IPS-18c (cell line): Measurements from ENCODE around the gene RPRD1B.

Source experiments
- H3K4me3 ChIP-seq: 2 replicates; pipeline ENCODE4 v1.7.0; 2013; ENCODE audit warnings: low read depth, mild to moderate bottlenecking, low read length, moderate library complexity; ENCODE audit not compliant: insufficient read depth
- H3K9me3 ChIP-seq: one replicate; pipeline ENCODE4 v1.6.1; 2013; ENCODE audit warnings: mild to moderate bottlenecking, low read length, moderate library complexity; ENCODE audit not compliant: control insufficient read depth, insufficient read depth

The RPRD1B gene

DNA sequence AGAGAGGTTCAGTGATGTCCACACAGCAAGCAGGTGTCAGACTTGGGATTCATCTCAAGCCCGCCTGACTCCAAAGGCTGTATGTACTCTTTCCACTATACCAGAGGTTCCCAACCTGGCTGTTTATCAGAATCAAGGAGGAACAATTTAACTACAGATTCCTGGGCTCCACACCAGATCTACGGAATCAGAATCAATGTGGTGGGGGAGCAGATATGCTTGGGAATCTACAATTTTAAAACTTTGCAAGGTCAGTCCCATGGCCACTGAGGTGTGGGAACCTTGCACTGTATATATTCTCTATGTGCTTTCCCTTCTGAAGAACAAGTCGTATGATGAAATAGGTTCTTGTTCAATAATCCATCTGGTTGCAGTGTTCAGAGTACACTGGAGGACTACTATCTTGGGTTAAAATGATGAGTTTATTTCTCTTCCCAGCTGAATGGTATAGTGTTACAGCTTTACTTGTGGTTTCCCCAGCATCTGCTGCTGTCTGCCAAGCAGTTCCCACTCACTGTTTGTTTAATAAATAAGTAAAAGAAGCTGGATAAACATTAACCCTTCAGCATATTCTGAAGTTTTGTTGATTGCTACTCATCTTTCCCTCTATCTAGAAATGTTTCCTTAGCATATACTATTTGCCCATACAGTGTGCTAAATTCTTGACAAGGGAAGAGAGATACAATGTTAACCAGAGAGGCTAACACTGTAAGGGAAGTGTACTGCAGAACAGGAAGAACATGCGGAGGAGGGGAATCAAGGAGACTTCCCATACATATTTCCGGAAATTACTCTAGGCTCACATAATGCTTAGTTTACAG lies 10.2 kb upstream of the RPRD1B start:
- H3K4me3 ChIP-seq, result no peak overlapping the region
- H3K9me3 ChIP-seq, result no peaks in the 10 kb centered on the region

DNA sequence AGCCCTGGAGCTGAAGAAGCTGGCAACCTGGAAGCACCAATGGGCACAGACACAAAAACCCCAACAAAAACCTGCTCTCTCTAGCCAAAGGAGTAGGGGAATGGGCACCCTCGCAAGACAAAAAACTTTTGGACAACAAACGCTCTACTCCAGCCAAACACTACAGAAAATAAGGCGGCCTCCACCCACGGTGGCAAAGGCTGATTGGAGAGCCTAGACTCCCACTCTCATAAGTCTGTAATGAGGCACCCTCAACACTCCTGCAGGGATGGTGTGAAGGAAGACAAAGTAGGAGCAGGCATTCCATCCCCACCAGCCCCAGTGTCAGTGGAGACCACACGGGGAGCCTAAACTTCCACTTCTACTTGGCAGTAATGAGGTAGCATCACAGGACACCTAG lies 9.1 kb upstream of the RPRD1B start:
- H3K9me3 ChIP-seq, result no peaks in the 10 kb centered on the region
- H3K4me3 ChIP-seq, result no peak overlapping the region

DNA sequence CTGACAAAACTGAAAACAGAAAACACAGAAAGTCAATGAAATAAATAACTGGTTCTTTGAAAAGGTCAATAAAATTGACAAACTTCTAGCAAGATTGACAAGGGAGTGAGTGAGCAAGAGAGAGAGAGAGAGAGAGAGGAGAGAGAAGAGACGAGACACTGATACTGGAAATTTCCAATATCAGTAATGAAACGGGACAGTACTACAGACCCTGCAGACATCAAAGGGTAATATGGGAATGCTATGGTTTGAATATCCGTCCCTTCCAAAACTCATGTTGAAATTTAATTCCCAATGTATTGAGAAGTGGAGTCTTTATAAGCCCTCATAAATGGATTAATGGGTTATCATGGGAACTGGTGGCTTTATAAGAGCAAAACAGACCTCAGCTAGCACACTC lies 4.1 kb upstream of the RPRD1B start:
- Histone ChIP-seq H3K4me3 (no peak overlapping the region), H3K9me3 (no peaks in the 10 kb centered on the region)

- H3K4me3 ChIP-seq, result 0 out of 2 replicates have a peak overlapping the region, but pooled peaks have one; percentile 98
These were observed 1.6 kb upstream of the RPRD1B start for GRCh38 chr20:38031957-38032356.

GRCh38 chr20:38032585-38033329 lies 789 bp upstream of the RPRD1B start:
- peak overlapping the region; percentile 98 for H3K4me3 ChIP-seq
- no peaks in the 10 kb centered on the region for H3K9me3 ChIP-seq

More at GRCh38 chr20:38031957-38032356, 1.6 kb upstream of the RPRD1B start:
- no peaks in the 10 kb centered on the region for H3K9me3 ChIP-seq

- Histone ChIP-seq H3K4me3 (peak overlapping the region; percentile 98), H3K9me3 (no peaks in the 10 kb centered on the region)
These were observed 633 bp downstream of the RPRD1B start for GRCh38 chr20:38034108-38034649.

GRCh38 chr20:38034961-38035360 lies 1.4 kb downstream of the RPRD1B start:
- Histone ChIP-seq H3K9me3 (no peaks in the 10 kb centered on the region), H3K4me3 (no peak overlapping the region)

DNA sequence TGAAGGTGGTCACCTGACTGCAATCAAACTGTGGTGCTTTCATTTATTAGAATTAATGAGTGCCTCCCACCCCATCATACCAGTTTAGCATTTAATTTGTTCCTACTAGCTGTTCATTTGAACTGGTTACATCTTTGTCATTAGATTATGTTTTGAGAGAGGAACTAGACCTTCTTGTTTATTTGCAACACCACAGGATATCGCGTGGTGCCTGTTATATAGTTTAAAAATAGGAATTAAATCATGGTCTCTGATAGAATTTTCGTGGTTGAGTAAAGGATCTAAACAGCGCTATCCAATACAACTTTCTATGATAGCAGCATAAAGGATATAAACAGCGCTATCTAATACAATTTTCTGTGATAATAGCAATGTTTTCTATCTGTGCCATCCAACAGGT lies 2.8 kb downstream of the RPRD1B start:
- peak overlapping the region; percentile 6; the same call in 1 of the 2 replicates for H3K4me3 ChIP-seq
- no peaks in the 10 kb centered on the region for H3K9me3 ChIP-seq

- H3K4me3 ChIP-seq, result no peak overlapping the region
- no peaks in the 10 kb centered on the region for H3K9me3 ChIP-seq
These were observed 6.7 kb downstream of the RPRD1B start for GRCh38 chr20:38040276-38040675.

GRCh38 chr20:38043512-38044300 lies 10.2 kb downstream of the RPRD1B start:
- no peak overlapping the region for H3K4me3 ChIP-seq
- H3K9me3 ChIP-seq, result no peaks in the 10 kb centered on the region

DNA sequence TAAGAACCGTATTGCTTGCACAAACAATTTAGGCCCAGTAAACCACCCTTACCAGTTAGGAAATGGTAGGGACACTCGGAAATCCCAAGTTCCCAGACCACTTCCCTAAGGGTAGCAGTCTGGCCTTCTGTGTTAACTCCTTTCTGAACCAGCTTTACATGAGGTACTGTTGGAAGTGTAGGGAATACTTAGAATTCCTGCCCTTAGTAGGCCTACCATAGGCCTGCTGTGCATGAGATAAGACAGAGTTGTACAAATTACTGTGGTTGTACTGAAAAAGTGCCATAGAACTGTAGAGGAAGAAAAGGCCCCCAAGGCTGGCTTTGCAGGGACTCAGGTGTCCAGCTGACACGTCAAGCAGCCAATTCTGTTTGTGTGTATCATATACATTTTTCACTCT lies 11.1 kb downstream of the RPRD1B start:
- H3K9me3 ChIP-seq, result no peaks in the 10 kb centered on the region
- no peak overlapping the region for H3K4me3 ChIP-seq

GRCh38 chr20:38046572-38046971 lies 13.0 kb downstream of the RPRD1B start:
- no peak overlapping the region for H3K4me3 ChIP-seq

GRCh38 chr20:38049800-38050199 lies 16.3 kb downstream of the RPRD1B start:
- H3K4me3 ChIP-seq, result no peak overlapping the region
- no peaks in the 10 kb centered on the region for H3K9me3 ChIP-seq

More at GRCh38 chr20:38046572-38046971, 13.0 kb downstream of the RPRD1B start:
- no peaks in the 10 kb centered on the region for H3K9me3 ChIP-seq

- no peak overlapping the region for H3K4me3 ChIP-seq
- H3K9me3 ChIP-seq, result no peaks in the 10 kb centered on the region
These were observed 17.1 kb downstream of the RPRD1B start for GRCh38 chr20:38050686-38051085.

- H3K4me3 ChIP-seq, result no peak overlapping the region
These were observed 19.3 kb downstream of the RPRD1B start for GRCh38 chr20:38052870-38053269.

DNA sequence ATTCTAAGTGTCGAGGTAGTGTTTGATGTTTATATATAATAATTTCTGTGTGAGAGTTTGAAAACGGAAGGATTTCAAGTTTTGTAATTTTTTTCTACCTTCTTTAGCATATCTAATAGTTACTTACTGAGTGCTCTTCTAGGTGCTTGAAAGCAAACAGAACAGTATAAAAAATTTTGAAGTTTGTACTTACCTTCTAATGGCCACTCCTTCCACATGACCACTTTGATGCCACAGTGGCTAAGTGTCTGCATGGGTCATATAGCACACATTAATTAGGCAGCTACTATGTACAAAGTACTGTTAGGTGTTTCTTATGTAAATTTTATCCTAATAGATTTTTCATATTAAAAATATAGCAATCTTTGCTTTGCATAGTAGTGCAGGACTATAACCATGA lies 21.1 kb downstream of the RPRD1B start:
- Histone ChIP-seq H3K9me3 (no peaks in the 10 kb centered on the region), H3K4me3 (no peak overlapping the region)

More at GRCh38 chr20:38052870-38053269, 19.3 kb downstream of the RPRD1B start:
- H3K9me3 ChIP-seq, result no peaks in the 10 kb centered on the region

- Histone ChIP-seq H3K9me3 (no peaks in the 10 kb centered on the region), H3K4me3 (no peak overlapping the region)
These were observed 21.7 kb downstream of the RPRD1B start for GRCh38 chr20:38055294-38055693.
